Osteoblast (primary cell): Measurements from ENCODE around the gene TMPRSS2. TPM values are rescaled to one million over a fixed set of nuclear protein-coding genes. Genes with fewer than 3 reads are reported as not detected.

ENCODE experiments used
- DNase-seq: peaks from one replicate; pipeline ENCODE4 v3.0.0; 2011; ENCODE audit warnings: low spot score, mixed read lengths; ENCODE audit not compliant: insufficient read length; ENCODE audit errors: missing footprints
- H2AFZ ChIP-seq: 2 replicates; pipeline ENCODE4 v1.6.0; 2011; ENCODE audit warnings: mild to moderate bottlenecking, low read length
- H3K27ac ChIP-seq: 2 replicates; pipeline ENCODE4 v1.5.1; 2011; ENCODE audit warnings: mild to moderate bottlenecking, low read depth, low read length, moderate library complexity
- H3K27me3 ChIP-seq: 2 replicates; pipeline ENCODE4 v1.6.0; 2012; ENCODE audit warnings: mild to moderate bottlenecking, control low read depth, inconsistent platforms, low read length, moderate library complexity; ENCODE audit not compliant: insufficient read depth
- H3K36me3 ChIP-seq: 2 replicates; pipeline ENCODE4 v1.5.1; 2011; ENCODE audit warnings: mild to moderate bottlenecking, low read length, control low read depth, moderate library complexity; ENCODE audit not compliant: insufficient read depth
- H3K4me1 ChIP-seq: 2 replicates; pipeline ENCODE4 v1.5.1; 2011; ENCODE audit warnings: mild to moderate bottlenecking, low read length, control low read depth, moderate library complexity; ENCODE audit not compliant: insufficient read depth
- H3K4me2 ChIP-seq: 2 replicates; pipeline ENCODE4 v1.6.0; 2011; ENCODE audit warnings: mild to moderate bottlenecking, low read length; ENCODE audit not compliant: insufficient read depth
- H3K4me3 ChIP-seq: fragments of 200-600 bp; sonication (generic); 3 replicates; pipeline ENCODE4 v1.5.1; 2012; ENCODE audit warnings: mild to moderate bottlenecking, low read length, inconsistent platforms; ENCODE audit not compliant: insufficient read depth
- H3K79me2 ChIP-seq: 2 replicates; pipeline ENCODE4 v1.6.0; 2012; ENCODE audit warnings: mild to moderate bottlenecking, low read length, control low read depth, inconsistent platforms; ENCODE audit not compliant: insufficient read depth
- H3K9me3 ChIP-seq: 2 replicates; pipeline ENCODE4 v1.5.1; 2011; ENCODE audit warnings: low read depth, low read length, control low read depth
- H4K20me1 ChIP-seq: 2 replicates; pipeline ENCODE4 v1.6.0; 2012; ENCODE audit warnings: mild to moderate bottlenecking, low read length, control low read depth; ENCODE audit not compliant: insufficient read depth
- total RNA-seq: library from RNA; depleted of rRNA; stranded (reverse); fragments of >200 nt; gene quantifications from 2 replicates; pipeline ENCODE4 v1.2.3, GENCODE V29; 2012
- TF ChIP-seq, protein P1 (sequence below): IDR thresholded peaks from 2 replicates; pipeline ENCODE4 v1.5.1; 2011; ENCODE audit warnings: mild to moderate bottlenecking, low read depth, low read length, moderate library complexity; ENCODE audit errors: extremely low read depth

TMPRSS2 gene
- total RNA-seq, 1 donor, result not detected

DNA sequence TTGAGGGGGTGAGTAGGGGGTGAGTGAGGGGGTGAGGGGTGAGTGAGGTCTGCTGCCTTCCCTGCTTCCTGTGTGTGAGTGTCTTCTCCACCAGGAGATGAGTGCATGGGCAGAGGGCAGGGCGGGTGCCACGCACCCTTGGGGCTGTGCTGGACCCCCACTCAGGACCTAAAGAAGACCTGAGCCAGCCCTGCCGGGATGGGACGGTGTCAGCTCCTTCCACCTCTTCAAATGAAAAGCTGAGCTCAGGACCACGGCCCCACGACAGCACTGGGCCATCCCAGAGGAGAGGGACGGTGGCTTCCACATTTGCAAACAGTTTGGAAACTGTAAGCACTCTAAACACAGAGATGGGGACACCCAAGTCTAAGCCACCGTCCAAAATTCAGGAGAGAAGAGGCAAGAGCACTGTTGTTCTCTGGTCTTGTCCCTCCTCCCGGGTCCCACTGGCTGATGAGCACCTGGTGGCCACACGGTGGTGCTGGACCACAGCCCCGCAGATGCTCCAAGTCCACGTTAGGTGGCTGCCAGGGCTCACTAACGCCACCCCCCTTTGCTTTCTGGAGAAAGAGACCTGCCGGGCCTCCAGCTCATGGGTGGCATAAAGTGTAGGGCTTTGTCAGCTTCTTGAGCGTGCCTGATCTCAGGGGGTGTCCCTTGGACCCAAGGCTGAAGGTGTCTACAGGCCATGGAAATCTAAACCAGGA lies 32.1 kb downstream of the TMPRSS2 start:
- no peaks in the 10 kb centered on the region for H3K9me3 ChIP-seq
- H3K27me3 ChIP-seq, result no peaks in the 10 kb centered on the region
- no peak overlapping the region for H3K4me2 ChIP-seq
- no peak overlapping the region for H3K27ac ChIP-seq
- no peaks in the 10 kb centered on the region for H3K79me2 ChIP-seq
- no peaks in the 10 kb centered on the region for H3K36me3 ChIP-seq
- DNase-seq, result no peak
- H3K4me1 ChIP-seq, result peaks cover 6% of the 10 kb centered on the region
- H3K4me3 ChIP-seq, result no peak overlapping the region
- no peaks in the 10 kb centered on the region for H4K20me1 ChIP-seq
- TF ChIP-seq, protein P1, sequence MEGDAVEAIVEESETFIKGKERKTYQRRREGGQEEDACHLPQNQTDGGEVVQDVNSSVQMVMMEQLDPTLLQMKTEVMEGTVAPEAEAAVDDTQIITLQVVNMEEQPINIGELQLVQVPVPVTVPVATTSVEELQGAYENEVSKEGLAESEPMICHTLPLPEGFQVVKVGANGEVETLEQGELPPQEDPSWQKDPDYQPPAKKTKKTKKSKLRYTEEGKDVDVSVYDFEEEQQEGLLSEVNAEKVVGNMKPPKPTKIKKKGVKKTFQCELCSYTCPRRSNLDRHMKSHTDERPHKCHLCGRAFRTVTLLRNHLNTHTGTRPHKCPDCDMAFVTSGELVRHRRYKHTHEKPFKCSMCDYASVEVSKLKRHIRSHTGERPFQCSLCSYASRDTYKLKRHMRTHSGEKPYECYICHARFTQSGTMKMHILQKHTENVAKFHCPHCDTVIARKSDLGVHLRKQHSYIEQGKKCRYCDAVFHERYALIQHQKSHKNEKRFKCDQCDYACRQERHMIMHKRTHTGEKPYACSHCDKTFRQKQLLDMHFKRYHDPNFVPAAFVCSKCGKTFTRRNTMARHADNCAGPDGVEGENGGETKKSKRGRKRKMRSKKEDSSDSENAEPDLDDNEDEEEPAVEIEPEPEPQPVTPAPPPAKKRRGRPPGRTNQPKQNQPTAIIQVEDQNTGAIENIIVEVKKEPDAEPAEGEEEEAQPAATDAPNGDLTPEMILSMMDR, result no peak
- H2AFZ ChIP-seq, result no peak overlapping the region

DNA sequence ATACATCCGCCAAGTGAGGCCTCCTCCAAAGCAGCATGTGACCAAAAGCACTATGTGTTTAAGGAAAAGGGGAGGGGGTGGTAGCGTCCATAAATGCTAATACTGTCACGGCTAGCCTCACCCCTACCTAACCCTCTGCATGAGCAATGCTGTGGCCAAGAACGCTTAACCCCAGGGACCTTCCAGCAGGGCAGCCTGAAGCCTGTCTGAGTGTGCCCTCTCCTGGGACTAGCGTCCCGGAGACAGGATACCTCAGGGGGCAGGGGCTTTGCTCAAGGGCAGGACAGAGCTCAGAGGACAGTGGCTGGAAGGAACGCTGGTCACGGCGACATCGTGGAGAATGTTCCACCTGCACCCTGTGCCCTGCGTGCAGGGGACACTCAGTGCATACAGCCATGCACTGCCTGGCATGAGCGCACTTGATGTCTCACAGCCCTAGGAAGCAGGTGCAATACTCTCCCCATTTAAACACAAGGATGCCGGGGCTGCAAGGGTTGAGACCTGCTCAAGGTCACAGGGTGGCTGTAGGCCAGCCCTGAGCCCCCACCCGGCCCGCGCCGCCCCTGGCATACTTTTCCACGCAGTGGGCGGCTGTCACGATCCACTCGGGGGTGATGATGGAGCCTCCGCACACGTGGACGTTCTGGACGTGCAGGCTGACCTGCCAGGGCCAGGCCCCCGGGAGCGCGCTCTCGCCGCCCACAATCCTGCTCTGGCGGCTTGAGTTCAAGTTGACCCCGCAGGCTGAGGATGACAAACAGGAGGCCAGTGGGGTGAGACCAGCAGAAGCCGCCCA lies 35.0 kb downstream of the TMPRSS2 start:
- no peaks in the 10 kb centered on the region for H3K9me3 ChIP-seq

DNA sequence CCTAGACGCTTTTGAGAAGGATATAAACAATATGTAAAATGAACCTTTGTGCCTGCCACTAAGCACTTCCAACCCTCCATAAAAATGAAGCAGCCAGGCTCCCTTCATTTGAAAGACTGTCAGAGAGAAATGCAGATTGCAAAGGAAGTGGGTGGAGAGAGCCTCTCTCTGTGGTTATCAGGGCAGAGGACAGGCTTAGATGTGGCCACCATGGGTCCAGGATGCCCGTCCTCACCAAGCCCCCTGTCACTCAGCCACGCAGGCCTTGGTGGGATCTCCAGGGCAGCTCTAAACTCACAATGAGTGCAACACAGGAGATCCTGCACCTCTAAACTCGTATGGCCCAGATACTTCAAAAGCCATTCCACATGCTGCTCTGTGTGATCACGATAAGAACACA lies 37.9 kb downstream of the TMPRSS2 start:
- Histone ChIP-seq H3K4me1 (peaks cover 5% of the 10 kb centered on the region), H3K4me3 (no peak overlapping the region), H3K27ac (no peak overlapping the region), H2AFZ (no peak overlapping the region), H3K79me2 (no peaks in the 10 kb centered on the region), H4K20me1 (no peaks in the 10 kb centered on the region), H3K36me3 (no peaks in the 10 kb centered on the region), H3K4me2 (no peak overlapping the region), H3K9me3 (no peaks in the 10 kb centered on the region), H3K27me3 (no peaks in the 10 kb centered on the region)
- TF ChIP-seq, protein P1, result no peak
- DNase-seq, result no peak

More for the DNA sequence above, 35.0 kb downstream of the TMPRSS2 start:
- no peaks in the 10 kb centered on the region for H3K36me3 ChIP-seq
- no peaks in the 10 kb centered on the region for H4K20me1 ChIP-seq
- TF ChIP-seq, protein P1, result no peak
- no peaks in the 10 kb centered on the region for H3K79me2 ChIP-seq
- DNase-seq, result no peak
- H3K4me1 ChIP-seq, result peaks cover 4% of the 10 kb centered on the region
- H3K4me2 ChIP-seq, result no peak overlapping the region
- H3K27ac ChIP-seq, result no peak overlapping the region
- no peaks in the 10 kb centered on the region for H3K27me3 ChIP-seq
- H3K4me3 ChIP-seq, result no peak overlapping the region
- no peak overlapping the region for H2AFZ ChIP-seq
